Activated CD8-positive, alpha-beta memory T cell treated with anti-CD3 and anti-CD28 coated beads for 1 hour (primary cell): Measurements from ENCODE around the gene TFB2M.
A peak's percentile ranks its signal among the peaks of the same experiment; 100 is the strongest.

Experiments used
- DNase-seq, 2 donors: peaks; one replicate each; pipeline ENCODE4 v3.0.0-alpha.2; 2020; ENCODE audit warnings: low read depth in 1 of 2; ENCODE audit errors: extremely low read depth in 1 of 2

TFB2M gene

DNA sequence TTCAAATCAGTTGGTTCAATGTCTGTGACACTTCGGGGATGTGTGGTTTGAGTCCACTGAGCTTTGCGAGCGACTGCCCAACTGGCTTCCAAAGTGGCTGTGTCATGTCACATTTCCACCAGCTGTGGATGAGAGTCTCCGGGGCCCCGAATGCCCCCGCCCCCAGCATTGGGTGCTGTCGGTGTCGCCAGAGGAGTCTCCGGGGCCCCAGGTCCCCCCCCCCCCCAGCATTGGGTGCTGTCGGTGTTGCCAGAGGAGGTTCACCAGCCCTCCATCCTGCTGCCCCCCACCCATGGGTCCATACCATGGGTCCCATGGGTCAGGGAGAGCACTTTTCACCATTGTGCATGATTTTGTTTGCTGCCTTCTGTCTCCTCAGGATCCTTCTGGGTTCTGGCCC is 49.9 kb downstream of the TFB2M start:
- no peak for DNase-seq

DNA sequence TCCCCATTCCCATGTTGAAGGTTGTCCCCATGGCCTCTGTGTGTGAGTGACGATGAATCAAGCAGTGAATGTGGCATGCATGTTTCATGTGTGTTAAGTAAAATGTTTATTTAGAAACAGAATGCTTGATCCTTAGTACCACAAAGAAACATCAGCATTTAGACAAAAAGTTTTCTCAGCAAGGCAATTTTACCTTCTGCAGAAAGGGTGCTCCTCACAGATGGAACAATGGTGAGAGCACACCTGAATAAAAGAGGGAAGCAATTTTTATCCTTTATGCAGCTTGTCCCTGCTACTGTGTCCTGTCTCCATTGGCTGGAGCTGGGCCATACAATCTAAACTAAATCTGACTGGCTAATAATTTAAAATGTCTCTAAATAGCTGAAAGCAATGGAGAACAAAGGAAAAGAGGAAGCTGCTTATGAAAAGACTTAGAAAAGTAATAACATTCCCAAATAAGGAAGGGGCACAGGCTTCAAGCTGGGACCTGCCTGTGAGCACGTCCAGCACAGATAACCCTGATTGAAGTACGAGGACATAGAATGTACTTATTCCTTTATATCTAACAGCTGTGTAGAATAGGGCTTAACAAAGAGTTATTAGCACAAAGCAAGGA is 50.6 kb downstream of the TFB2M start:
- DNase-seq: no peak

DNA sequence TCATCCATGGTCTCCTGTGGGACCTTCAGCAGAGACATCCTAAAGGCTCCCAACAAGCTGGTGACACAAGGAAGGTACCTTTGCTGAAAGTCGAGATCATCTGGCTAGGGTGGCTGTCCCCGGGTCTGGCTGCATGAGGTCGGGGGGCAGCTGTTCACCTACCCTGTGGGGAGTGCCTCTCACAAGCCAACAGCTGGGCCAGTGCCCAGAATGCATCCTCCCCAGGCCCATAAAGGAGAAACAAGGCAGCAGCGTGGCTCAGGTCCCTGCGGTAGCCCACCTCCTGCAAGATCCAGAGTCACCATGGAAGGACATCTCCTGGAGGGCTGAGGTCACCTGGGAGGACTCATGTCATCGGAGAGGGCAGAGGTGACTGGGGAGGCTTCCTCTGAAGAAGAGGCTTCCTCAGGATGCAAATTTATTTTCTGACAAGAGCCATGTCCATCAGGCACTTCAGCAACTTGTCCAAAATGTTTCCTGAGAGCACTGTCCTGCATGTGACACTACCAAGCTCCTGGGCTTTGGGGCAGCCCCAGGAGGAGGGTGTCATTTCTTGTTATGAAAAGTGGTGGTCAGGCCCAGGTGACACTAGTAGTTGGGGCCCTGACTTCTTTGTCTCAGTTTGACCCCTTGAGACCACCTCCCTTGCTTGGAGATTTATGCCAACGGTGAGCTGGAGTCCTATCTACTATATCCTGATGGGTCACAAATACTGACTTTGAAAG is 52.3 kb downstream of the TFB2M start:
- no peak for DNase-seq

DNA sequence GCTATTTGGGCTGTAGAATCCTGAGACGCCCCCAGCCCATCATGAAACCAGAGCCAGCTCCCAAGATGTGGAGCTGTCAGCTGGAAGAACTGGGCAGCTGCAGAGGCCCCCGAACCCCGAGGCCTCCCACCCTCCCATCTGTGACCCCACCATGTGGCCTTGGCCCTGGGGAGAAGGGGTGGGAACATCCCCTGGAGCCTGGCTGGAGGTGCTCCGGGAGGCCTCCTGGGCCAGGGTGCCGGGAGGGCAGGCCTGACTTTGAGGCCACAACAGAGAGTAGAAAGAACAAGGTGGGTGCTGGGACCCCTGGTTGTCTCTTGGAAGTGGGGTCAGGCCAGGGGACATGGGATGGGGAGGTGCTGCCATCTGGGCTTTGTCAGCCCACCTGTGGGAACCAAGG is 53.0 kb downstream of the TFB2M start:
- no peak for DNase-seq

DNA sequence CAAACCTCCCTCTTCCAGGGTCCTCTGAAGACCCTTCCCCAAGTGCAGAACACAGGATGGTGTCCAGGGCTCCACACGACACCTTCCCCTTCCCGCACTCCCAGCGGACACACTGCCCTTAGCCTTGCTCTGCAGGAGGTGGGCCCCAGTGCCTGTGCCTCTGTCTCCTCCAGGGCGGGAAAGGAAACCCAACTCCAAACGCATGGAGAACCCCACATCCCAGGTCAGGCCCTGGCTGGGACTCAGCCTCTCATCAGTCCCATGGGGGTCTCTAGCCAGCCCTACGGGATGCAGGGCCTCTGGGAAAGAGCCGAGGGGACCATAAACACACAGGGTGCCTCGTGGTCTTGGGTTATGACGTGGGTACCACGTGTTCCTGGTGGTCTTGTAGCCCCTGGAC is 53.4 kb downstream of the TFB2M start:
- no peak for DNase-seq

DNA sequence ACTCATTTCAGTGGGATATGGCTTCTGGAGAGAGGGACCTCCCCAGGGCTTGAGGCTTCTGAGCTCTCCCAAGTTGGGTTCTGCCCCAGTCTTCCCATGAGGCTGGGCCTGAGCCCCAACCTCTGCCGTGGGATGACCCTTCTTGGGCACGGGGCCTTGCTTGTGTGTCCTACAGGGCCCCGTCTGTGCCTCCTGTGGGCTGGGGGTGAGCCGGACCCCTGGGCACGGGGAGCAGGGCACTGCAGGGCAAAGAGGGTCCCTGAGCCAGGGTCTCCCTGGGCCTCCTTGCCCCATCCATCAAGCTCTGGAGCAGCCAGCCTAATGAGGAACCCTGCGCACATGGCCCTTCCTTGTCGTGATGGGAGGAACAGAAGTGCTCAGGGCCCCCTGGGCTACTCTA is 53.8 kb downstream of the TFB2M start:
- no peak for DNase-seq

DNA sequence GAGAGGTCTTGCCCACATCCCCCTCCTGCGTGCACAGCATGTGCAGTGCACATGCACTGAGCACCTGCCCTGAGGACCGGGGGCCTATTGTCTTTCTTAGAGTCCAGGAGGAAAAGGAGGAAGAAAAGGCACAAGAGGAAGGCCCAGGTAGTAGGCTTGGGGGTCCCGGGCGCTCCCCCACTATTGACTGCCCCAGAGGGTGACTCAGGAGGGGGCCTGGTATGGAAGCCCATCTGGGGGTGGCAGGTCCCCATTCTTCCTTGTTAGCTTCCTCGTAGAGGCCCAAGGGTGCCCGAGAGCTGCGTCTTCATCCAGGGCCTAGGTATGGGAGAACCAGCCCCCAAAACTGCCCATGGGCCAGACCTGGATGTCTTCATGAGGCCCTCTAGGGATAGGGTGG is 54.9 kb downstream of the TFB2M start:
- no peak for DNase-seq

DNA sequence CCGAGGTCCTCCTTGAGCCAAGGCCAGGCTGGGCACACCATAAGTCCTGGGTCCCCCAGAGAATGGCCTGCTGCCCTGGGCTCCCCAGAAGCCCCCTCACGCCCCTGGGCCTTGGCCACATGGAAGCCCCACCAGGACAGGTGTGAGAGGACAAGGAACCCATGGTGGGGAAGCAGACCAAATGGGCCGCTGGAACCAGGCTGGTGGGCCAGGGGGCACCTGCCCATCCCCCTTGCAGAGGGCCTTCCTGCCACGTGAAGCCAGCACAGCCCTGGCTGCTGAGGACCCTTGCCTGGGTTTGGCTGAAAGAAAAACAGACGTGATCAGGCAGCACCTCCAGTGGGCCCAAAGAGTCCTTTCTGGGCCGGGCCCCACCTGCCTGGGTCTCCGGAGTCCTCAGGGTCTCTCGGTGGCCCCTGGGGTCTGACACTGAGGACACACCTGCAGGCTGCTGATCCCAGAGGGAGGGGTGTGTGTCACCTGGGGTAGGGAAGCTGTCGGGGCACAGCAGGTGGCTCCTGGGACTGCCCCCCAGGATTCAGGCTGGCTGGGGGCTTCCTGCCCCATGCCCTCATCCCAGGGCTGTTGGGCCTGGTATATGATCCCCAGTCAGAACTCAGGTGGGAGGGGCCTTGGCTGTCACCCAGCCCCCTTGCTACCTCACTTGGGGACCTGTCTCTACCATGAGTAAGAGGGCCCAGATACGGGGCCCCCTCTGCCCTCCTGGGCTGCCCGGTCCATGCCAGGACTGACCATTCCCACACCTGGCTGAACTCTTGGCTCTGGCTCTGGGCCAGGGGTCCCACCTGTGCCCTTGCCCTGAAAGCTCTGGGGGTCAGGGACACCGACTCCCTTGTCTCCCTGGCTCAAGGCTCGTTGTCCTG is 55.7 kb downstream of the TFB2M start:
- no peak for DNase-seq

DNA sequence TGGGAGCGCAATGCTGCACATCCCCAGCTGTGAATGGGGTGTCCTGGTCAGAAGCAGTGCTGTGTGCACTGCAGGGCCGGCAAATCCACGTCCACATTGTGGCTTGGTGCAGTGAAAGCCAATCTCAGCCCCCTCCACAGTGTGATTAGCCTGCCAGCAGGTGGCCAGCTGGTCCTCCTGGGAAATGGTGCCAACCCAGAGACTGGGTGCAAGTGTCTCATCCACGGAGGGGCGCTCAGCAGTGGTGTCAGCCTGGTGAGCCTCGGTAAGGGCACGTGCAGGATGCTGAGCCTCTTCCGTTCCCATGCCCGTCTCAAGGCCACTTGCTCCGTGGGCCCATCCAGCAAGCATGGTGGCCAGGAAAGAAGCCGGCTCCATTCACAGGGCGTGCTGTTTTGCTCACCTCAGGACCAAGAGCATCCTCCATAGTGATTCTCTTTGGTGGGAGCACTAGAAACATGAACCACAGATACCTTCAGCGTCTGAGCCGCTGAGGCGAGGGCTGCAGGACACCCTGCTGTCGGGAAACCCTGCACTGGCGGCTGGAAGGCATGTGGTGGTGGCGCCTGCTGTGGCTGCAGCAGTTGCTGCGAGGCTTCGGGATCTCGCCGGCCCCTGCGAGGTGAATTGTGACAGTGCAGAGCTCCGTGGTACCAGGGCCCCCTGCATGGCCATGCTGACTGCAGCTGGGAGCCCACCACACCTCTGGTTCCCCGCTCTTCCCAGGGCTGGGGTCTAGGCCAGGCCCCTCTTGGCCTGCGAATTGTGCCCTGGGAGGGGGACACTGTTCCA is 57.0 kb downstream of the TFB2M start:
- no peak for DNase-seq

DNA sequence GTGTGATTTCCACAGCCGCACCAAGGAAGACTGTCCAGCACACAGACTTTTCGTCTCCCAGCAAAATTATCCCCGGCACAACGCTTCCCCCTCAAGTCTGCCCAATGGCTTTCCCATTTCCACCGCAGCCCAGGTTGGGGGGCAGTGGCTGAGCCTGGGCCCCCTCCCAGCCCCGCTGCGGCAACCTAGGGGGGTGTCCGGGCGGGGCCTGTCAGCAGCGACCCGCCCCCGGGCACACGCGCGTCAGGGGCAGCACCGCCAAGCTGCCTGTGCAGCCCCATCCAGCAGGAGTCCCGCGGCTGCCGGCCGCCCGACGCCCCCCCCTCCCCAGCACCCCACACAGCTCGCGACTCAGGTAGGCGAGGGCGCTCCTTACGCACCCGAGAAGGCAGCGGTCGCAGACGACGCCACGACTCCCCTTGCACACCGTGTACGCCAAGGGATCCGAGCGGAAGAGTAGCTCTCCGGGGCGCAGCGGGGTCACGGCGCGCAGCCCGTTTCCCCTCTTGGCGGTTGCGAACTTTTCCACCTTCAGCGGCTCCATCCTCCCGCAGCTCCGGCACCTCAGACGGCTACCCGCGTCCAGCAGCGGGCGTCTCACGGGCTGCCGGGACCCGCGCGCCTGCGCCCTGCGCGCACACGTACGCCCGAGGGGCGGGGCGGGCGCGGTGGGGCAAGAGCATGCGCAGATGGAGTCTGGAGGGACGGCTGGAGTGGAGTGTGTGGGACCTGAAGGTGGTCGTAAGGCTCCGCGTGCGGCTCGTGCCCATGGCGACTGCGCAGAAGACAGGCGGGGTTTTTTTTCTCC is 59.2 kb downstream of the TFB2M start, which contains the start of gene SMYD3:
TSS of gene SMYD3 (minus strand) at position 606 of the 808 bp plus-strand sequence.
- peak; percentile 38 to 64 for DNase-seq

DNA sequence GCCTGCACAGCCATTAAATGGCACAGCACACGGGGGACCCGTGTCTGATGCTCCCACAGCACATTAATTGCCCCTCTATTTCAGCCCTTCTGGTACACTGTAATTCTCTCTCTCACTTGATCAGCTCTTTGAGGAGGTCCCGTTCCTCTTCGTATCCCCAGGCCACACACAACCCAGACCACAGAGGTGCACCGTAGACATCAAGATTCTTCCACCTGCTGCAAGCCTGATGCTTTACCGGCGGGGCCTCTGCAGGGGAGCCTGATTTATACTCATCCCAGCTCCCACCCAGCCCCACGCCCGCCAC is 59.7 kb downstream of the TFB2M start:
- no peak for DNase-seq

DNA sequence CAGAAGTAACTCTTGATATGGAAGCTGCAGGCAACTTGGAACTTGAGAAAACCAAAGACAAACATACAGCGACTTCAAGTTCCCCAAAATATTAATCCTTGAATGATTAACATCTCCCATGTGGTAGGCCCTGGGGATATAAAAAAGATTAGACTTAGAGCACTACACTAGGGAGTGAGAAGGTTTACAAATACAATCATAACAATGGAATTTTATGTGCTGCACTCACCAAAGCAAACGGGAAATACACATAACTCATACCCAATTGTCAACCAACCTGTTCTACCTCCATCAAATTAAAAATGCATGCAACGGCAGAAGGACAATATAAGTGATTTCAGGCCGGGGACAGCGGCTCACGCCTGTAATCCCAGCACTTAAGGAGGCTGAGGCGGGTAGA is 62.7 kb downstream of the TFB2M start:
- no peak for DNase-seq

DNA sequence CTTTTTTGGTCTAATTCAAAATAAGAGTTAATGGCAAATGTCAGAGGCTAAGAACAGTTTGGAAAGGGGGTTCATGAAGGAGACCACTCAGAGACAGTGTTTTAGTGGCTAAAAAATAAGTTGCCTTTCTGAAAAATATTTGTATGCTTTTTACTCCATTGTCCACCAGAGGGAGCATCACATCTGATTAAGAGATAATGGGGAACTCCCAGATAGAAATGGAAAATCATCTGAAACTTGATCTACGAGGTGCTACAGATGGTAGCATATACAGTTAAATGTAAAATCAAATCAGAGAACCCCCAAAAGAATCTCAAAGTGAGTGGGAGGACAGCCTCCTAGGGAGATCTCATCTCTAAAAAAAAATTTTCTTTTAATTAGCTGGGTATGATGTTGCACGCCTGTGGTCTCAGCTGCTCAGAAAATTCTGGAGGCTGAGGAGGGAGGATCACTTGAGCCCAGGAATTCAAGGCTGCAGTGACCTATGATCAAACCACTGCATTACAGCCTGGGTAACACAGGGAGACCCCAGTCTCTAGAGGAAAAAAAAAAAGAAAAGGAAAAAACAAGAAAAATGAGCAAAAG is 68.6 kb downstream of the TFB2M start:
- DNase-seq: no peak

DNA sequence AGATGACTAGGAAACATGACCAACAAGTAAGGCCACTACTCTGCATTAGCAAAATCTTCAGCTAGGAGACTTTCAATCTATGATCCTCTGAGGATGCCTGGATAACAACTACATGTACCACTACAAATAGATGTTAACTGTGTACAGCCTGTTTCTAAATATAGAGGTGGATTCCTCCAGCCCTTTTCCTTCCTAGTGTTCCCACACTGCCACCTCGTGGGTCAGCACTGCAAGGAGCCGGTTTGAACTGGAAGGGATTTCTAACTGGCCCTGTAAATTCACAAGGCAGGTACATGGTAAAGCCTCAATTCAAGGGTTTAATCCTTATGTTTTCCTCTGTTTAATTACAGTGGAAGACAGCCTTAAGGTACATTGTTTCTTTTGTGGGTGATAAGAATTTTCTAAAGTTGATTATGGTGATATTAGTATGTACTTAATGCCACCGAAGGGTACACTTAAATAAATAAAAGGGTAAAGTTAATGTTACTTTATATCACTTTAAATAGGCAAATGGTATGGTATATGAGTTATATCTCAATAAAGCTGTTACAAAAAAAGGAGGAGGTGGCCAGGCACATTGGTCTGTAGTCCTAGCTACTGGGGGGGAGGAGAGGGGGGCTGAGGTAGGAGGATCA is 73.3 kb downstream of the TFB2M start:
- DNase-seq: no peak

DNA sequence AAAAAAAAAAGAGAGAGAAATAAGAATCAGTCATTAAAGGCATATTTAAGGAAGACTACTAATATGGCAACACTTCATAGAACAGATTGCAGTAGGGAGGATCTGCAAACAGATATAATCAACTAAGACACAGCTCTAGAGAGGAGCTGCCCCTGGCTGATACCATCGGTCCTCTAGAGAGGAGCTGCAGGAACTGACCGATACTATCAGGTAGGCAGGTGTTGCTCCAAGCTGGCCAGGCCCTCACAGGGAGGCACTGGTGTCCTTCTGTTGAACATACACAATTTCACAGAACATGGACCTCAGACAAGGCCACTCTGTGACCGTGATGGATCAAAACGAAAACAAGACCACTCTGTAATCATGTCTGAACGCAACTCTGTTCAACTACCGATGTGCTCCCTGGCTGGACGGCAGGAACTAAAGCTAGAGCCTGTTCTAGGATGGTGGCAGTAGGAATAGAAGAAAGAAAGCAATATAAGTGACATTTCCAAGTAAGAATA is 74.5 kb downstream of the TFB2M start:
- DNase-seq: no peak
